Measurements from ENCODE around the gene VSIR.

DNA sequence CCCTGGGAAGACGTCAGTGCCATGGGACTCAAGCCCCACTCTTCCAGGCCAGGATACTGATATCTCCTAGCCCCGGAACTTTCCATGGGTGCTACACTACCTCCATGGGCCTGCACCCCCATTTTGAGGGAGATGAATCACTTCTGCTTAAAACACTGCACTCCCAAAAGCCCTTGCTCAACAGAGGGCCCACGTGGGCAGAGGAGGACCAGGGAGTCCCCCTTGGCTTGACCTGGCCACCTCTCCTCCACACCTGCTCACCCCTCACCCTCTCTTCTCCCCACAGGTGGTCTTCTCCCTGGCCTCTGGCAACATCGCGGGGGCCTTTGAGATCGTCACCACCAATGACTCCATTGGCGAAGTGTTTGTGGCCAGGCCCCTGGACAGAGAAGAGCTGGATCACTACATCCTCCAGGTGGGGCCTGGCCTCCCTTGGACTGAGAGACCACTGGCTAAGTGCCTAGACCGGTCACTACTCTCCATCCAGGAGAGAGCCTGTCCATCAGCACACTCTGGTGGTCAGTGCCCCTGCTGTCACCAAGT lies 33.9 kb downstream of the VSIR start:
- no peak for TF ChIP-seq ZNF274 (IDR thresholded peaks at IDR 0.05; ENCODE audit: low read depth, low read length)
- no peak for TF ChIP-seq YY1 (IDR thresholded peaks at IDR 0.05; ENCODE audit: insufficient read depth, insufficient read length)
